ENCODE measurements around the gene GCN1. TPM values are rescaled to one million over a fixed set of nuclear protein-coding genes. Genes with fewer than 3 reads are reported as not detected.
A peak's percentile ranks its signal among the peaks of the same experiment; 100 is the strongest.

The GCN1 gene, protein sequence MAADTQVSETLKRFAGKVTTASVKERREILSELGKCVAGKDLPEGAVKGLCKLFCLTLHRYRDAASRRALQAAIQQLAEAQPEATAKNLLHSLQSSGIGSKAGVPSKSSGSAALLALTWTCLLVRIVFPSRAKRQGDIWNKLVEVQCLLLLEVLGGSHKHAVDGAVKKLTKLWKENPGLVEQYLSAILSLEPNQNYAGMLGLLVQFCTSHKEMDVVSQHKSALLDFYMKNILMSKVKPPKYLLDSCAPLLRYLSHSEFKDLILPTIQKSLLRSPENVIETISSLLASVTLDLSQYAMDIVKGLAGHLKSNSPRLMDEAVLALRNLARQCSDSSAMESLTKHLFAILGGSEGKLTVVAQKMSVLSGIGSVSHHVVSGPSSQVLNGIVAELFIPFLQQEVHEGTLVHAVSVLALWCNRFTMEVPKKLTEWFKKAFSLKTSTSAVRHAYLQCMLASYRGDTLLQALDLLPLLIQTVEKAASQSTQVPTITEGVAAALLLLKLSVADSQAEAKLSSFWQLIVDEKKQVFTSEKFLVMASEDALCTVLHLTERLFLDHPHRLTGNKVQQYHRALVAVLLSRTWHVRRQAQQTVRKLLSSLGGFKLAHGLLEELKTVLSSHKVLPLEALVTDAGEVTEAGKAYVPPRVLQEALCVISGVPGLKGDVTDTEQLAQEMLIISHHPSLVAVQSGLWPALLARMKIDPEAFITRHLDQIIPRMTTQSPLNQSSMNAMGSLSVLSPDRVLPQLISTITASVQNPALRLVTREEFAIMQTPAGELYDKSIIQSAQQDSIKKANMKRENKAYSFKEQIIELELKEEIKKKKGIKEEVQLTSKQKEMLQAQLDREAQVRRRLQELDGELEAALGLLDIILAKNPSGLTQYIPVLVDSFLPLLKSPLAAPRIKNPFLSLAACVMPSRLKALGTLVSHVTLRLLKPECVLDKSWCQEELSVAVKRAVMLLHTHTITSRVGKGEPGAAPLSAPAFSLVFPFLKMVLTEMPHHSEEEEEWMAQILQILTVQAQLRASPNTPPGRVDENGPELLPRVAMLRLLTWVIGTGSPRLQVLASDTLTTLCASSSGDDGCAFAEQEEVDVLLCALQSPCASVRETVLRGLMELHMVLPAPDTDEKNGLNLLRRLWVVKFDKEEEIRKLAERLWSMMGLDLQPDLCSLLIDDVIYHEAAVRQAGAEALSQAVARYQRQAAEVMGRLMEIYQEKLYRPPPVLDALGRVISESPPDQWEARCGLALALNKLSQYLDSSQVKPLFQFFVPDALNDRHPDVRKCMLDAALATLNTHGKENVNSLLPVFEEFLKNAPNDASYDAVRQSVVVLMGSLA (N-terminal part only)
- total RNA-seq, result 49.0 TPM

DNA sequence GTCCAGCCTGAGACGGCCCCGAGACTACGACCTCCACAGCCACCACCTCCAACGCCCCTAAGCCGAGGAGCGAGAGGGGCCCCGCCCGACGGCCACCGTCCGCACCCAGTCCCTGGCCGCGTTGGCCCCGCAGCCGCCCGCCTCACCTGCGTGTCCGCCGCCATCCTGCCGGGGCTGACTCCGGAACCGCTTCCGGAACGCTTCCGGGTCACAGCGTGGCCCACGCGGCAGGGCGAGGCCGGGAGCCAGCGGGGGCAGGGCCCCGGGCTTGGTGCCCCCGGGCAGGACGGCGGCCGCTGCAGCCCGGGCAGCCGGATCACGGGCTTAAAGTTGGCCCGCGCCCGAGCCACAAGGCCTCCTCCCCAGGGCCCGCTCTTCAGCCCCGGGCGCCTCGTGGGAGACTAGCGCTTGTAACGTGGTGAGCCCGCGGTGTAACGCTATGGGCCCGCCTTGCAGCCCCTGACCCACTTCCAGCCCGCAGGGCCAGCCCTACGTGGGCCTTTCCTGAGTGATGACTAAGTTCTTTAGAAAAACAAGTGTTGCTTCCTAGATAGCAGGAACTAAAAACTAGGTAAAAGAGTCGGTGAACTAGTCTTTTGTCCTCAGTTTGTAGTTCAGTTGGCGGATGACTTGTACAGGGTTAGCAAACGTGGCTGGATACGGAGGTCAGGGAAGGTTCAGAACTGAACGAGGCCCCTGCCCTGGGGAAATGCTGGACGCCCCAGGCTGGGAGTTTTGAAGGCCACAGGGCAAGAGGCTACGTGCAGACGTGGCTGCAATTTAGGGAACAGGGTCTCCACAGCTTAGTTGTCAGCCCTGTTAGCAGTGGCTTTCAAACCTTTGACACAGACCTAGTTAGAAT is at the start of gene GCN1:
Gene GCN1, minus strand, starts transcription at position 182 of the 862 bp plus-strand sequence. Its CDS starts 18 bp downstream, at position 164.
- intact Hi-C loops (cut with DNase I), result loop anchor here (2.0 kb wide), 1 partner anchor 78 kb away; the partner anchor contains the start of gene RAB35
- TF ChIP-seq, protein P1, sequence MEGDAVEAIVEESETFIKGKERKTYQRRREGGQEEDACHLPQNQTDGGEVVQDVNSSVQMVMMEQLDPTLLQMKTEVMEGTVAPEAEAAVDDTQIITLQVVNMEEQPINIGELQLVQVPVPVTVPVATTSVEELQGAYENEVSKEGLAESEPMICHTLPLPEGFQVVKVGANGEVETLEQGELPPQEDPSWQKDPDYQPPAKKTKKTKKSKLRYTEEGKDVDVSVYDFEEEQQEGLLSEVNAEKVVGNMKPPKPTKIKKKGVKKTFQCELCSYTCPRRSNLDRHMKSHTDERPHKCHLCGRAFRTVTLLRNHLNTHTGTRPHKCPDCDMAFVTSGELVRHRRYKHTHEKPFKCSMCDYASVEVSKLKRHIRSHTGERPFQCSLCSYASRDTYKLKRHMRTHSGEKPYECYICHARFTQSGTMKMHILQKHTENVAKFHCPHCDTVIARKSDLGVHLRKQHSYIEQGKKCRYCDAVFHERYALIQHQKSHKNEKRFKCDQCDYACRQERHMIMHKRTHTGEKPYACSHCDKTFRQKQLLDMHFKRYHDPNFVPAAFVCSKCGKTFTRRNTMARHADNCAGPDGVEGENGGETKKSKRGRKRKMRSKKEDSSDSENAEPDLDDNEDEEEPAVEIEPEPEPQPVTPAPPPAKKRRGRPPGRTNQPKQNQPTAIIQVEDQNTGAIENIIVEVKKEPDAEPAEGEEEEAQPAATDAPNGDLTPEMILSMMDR (IDR thresholded peaks at IDR 0.05), result no peak
- H3K27me3 ChIP-seq, result no peaks in the 10 kb centered on the region
- H3K4me1 ChIP-seq, result peaks cover 15 to 29% of the 10 kb centered on the region in 2 donors
- H3K36me3 ChIP-seq, result peaks cover 37 to 44% of the 10 kb centered on the region in 2 donors
- peak within 1 kb of the TSS; percentile 72 to 82 for H3K4me3 ChIP-seq
- DNase-seq (ENCODE audit: low spot score in 2 of 2), result peak; percentile 16 to 90
- peak within 1 kb of the TSS; percentile 75 to 90 for H3K27ac ChIP-seq
- no peaks in the 10 kb centered on the region for H3K9me3 ChIP-seq

DNA sequence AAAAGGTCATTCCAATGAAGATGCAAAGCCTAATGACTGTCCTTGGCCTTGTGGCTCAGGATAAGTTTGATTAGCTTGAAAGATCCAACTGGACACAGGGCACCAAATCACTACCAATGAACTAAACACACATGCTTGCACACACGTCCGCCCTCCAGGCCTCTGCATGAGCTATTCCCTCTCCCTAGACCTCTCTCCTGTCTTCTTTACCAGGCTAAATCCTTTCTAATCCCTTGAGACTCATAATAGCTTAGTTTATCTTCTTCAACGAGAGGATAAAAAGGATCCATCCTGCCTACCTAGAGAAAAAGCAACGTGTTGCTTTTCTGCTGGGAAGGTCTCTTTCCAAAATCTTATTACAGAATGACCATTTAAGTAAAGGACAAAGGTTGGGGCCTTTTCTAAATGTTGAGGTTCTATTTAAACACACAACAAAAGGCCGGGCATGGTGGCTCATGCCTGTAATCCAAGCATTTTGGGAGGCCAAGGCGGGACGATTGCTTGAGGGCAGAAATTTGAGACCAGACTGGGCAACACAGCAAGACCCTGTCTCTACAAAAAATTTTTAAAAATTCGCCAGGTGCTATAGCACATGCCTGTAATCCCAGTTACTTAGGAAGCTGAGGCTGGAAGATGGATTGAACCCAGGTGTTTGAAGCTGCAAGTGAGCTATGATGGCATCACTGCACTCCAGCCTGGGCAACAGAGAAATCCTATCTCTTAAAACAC is 48.6 kb upstream of the GCN1 start:
- intact Hi-C loops (cut with DNase I), result no loop called here
- Histone ChIP-seq H3K36me3 (peaks cover 0 to 8% of the 10 kb centered on the region in 2 donors), H3K4me1 (peaks cover 3 to 42% of the 10 kb centered on the region in 2 donors), H3K27ac (no peak overlapping the region), H3K4me3 (no peak overlapping the region), H3K9me3 (no peaks in the 10 kb centered on the region), H3K27me3 (no peaks in the 10 kb centered on the region)
- TF ChIP-seq, protein P1 (IDR thresholded peaks at IDR 0.05), result no peak
- DNase-seq (ENCODE audit: low spot score in 2 of 2), result no peak

DNA sequence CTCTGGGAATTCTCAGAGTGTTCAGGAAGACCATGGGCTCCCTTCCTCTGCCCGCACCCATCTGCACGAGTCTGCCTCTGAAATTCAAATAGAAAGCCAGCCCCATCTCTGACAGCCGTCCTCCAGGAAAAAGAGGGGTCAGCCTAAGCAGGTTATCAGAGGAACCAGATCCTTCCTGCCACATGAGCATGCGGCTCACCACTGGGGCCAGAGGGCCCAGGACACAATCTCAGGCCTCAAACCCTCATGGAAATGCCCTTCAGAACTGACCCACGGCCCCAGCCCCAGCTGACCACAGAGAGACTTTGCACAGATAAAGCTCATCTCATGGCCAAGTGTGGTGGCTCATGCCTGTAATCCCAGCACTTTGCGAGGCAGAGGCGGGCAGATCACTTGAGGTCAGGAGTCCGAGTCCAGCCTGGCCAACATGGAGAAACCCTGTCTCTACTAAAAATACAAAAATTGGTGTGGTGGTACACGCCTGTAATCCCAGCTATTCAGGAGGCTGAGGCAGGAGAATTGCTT is 47.8 kb upstream of the GCN1 start:
- H3K27ac ChIP-seq, result peak overlapping the region in 1 of 2 donors; percentile 36
- intact Hi-C loops (cut with DNase I), result no loop called here
- DNase-seq (ENCODE audit: low spot score in 2 of 2), result no peak
- peaks cover 0 to 8% of the 10 kb centered on the region in 2 donors for H3K36me3 ChIP-seq
- no peak overlapping the region for H3K4me3 ChIP-seq
- no peaks in the 10 kb centered on the region for H3K27me3 ChIP-seq
- TF ChIP-seq, protein P1 (IDR thresholded peaks at IDR 0.05), result no peak
- H3K4me1 ChIP-seq, result peaks cover 10 to 41% of the 10 kb centered on the region in 2 donors
- no peaks in the 10 kb centered on the region for H3K9me3 ChIP-seq

DNA sequence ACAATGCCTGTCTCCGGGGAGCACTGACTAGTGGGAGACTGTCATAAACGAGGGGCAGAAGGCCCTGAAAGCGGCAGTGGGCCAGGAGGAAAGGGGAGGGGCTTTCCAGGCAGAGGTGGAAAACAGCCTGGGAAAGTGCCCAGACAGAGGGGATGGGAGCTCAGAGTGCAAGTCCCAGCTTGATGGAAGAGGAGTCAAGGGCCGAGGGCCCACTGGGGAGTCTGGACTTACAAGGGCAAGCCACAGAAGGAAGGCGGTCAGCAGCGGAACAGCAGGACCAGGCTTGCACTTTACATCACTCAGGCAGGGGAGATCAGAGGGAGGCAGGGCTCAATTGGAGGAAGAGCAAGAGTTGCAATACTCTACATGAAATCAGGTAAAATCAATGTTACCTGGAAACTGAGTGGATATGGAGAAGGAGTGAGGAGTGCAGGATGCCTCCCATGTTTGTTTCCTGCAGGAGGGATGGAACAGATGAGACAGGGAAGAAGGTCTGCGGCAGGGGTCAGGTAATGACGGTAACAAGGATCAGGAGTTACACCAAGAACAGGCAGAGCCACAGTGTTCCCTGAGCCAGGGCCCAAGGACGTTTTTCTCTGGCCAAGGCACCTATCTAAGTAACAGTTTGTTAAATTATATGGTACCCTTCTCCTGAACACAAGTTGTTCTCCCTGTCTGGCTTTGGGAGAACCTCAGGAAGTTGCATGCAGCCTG is 47.2 kb upstream of the GCN1 start:
- Histone ChIP-seq H3K4me1 (peaks cover 16 to 44% of the 10 kb centered on the region in 2 donors), H3K36me3 (peaks cover 0 to 8% of the 10 kb centered on the region in 2 donors), H3K4me3 (no peak overlapping the region), H3K9me3 (no peaks in the 10 kb centered on the region), H3K27me3 (no peaks in the 10 kb centered on the region), H3K27ac (peak overlapping the region in 1 of 2 donors; percentile 36)
- intact Hi-C loops (cut with DNase I), result no loop called here
- no peak for DNase-seq (ENCODE audit: low spot score in 2 of 2)
- TF ChIP-seq, protein P1 (IDR thresholded peaks at IDR 0.05), result no peak

Measured in ascending aorta (tissue), 2 donors.